ENCODE measurements around the gene MTHFSD.

The MTHFSD gene

DNA sequence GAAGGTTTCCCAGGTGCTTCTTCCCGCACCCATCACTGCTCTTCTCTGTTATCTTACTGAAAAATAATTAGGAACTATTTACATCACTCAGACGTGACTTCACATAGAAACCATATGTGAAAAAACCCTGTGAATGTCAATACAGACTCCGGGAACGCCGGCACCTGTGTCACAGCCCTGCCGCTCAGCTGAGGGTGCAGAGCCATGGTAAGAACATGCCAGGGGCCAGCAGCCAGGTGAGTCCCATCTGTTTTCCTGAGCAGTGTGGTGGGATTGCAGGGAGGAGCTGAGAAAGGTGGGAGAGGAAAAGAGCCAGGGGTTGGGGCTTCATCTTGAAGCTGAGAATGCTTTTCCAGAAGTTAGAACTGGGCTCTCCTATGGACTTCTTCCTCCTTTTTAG, 31.0 kb downstream of the MTHFSD start:
- DNase-seq: no peak

- no peak for DNase-seq
These were observed 31.8 kb downstream of the MTHFSD start for GRCh38 chr16:86523166-86523740.

DNA sequence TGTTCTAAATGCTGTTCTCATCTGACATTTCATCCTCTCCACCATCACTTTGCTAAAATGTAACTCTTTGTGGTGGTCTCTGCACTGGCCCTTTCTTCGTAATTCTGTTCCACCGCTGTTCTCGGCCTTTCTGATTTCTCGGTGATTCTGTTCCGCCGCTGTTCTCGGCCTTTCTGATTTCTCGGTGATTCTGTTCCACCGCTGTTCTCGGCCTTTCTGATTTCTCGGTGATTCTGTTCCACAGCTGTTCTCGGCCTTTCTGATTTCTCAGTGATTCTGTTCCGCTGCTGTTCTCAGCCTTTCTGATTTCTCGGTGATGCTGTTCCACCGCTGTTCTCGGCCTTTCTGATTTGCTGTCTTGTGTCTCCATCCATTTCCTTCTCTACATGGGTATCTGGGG, 32.4 kb downstream of the MTHFSD start:
- no peak for DNase-seq

DNA sequence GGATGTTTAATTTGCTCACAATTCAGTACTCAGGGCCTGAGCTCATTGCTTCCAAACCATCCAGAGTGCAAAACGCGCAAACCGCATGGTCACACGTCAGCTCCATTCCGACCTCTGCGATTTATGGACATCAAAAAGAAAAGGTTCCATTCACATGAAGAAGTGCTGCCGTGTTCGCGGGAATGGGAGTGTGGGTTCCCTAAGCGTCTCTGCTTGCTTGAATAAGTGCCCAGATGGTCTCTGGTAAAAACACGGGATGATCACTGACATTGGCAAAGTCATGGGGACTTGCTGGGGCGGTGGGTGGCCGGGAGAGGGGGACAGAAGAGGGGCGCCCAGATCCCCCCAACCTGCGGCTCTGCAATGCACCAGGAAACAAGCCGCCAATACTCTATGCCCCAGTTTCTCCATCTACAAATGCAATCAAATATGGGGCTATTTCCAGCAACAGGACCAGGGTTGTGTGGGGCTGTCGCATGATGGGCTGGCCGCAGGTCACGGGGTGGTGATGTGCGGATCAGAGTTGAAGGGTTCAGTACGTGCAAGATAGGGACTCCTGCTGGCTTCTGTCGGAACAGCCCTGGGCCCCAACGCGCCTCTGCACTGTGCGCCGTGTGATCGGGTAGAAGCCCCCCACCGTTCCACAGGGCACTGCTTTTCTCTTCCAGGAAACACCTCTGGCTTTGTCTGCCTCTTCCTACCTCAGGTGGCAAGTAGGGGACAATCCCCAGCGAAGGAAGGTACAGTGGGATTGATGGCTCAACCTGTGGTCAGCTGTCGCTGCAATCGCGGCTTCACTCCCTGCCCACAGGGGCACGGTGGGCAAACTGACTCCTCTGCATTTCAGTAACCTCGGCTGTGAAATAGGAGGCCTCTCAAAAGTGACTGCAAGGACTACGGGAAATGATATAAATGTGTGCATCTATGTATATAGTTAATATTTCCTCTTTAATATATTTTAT, 33.5 kb downstream of the MTHFSD start:
- no peak for DNase-seq

DNA sequence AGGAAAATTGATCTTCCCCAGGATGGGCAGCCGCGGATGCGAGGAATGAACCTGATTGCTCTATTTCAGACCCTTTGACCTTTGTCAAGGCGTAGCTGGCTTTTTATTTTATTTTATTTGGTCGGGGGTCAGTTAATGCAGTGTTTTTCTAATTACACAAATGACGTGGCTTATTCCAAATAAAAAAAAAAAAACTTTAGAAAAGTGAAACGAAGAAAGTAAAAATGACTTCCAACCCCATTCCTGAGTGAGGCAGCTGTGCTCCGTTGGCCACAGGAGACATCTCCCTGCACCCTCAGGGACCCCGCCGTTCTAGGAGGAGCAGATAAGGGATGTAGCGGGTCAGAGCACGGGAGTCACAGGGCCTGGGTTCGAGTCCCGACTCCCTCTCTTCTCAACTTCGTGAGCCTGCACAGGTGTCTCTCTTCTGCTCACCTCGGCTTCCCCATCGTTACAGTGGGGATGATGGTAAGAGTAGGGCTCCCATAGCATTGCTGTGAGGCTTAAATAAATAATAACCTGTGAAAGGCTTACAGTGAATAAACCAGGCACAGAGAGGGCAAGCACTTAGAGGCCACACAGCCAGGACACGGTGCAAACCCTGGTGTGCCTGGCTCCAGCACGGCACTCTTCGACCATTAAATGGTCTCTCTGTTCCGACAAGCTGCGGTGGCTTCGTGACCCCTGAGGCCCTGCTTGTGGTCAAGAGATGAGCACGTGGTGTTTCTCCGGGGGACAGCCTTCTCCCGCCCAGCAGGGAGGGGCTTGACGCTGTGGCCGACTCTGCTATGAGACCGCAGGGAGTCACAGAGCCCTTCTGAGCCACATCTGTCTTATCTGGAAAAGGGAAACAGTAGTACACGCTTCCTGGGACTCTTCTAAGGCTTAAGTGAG, 34.5 kb downstream of the MTHFSD start:
- DNase-seq: no peak

DNA sequence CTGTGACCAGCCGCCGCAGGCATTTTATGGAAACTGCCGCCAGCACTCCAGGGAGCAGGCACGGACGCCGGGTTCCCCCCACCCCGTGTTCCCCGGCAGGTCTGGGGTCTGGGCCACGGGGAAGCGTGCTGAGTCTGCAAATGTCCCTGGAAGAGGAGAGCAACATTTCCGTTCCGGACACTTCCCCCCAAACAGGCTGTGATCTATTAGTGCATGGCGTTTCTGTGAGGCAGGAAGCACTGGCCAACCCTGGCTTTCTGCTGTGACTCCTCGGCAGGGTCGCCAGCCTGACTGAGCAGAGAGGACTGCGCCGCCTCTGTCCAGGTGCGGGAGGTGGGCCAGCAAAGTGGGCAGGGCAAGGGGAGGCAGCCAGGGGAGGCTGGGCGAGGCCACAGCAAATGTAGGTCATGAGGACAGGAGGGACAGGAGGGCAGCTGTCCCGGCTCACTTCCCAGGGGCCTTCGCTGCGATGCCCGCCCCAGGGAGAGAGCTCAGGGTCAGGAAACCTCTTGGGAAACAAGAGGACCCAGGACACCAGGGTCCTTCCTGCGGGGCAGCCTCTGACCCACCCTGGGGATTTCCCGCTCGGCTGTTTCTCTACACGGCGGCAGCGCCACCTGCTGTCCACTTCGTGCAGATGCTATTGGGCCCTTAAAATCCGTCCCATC, 35.3 kb downstream of the MTHFSD start:
- DNase-seq: peak; percentile 76

DNA sequence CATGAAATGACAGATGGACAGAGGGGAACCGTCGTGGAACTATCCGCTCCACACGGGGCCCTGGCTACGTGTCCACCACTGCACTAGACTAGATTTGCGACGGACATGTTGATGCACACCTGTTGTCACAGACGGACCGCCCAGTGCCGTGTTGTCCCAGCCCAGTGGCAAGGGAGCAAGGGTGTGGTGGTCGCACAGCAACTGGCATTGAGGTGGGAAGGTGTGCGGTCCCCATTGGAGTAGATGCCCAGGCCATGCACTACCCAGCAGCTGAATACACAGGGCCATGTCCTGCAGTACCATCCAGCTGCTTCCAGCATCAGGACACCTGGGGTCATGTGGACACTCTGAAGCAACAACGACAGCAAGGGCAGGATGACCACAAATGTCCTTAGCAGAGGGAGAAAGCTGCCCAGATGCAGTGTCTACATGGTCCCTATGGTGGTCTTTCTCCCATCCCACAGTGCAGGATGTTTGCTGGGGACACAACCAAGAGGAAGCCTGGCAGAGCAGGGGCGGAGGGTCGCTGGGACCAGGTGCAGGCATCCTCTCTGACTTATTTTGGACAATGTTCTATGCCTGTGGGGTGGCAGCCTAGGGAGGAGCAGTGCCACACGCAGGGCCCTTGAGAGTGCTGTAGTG, 35.9 kb downstream of the MTHFSD start:
- no peak for DNase-seq

GRCh38 chr16:86517652-86518258, 37.3 kb downstream of the MTHFSD start:
- peak; percentile 52 for DNase-seq

GRCh38 chr16:86517033-86517432, 38.0 kb downstream of the MTHFSD start:
- no peak for DNase-seq

DNA sequence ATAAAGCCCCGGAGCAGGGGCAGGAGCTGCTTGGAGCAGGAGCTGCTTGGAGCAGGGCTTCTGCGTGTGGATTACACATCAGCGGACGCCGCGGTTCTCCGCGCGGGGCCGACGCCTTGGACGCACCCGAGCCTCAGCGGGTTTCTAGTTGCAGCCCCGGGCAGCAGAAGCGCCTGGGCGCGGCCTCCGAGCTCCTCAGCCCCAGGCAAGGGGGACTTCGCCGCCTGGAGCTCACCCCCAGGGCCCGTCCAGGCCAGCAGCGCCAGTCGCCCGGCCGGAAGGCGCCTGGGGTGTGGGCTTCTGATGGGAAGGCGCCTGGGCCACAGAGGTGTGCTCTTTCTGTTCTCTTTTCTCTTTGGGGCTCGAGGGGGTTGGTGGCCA, 38.4 kb downstream of the MTHFSD start:
- DNase-seq: no peak

DNA sequence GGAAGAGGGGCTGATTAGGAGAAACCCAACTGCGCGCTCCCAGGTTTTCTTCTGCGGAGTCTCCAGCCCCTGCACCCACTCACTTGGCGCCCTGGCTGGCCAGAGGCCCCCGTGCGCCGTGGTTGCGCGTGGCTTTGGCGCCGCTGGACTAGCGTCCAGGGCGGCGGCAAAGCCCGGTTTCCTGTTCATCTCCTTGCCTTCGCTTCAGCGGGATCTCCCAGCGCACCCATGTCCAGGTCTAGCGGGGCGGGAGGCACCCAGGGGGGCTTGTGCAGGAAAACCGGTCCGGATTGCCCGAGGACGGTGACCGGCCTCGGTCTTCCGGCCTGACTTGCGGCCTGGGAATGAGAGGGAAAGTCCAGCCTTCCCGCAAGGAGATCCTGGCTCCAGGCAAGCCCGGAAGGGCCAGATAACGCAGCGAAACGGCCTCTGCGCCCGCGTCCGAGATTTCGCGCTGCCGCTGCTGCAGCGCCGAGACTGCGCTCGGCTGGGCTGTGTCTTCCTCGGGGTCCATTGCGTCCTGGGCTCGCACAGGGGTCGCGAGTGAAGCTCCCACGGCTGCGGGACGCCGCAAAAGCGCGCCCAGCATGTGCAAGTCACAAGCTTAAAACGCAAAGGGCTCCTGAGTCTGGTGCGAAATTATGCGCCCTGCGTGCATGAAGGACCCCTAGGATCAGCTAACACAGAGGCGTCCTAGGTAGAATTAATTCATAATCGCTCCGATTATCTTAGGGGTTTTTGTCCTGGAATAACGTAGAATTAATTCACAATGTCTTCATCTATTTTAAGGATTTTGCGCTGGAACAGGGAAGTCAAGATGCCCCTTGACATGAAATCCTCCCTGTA, 39.0 kb downstream of the MTHFSD start:
- no peak for DNase-seq

DNA sequence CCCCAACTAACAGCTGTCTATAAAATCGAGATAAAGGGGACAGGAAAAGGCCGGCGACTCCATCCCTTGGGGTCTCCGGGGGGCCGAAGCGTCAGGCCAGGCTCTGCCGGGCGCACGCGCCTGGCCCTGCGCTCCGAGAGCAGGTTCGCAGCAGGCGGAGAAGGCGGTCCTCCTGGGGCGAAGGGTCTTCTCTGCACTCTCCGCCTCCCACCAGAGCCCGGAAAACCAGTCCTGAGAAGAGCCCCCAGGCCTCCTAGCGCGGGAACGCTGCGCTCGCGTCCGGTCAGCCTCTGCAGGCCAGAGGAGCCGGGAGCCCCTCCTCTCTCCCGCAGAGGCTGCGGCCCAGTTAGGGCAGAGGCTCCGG, 39.6 kb downstream of the MTHFSD start:
- no peak for DNase-seq

GRCh38 chr16:86514481-86515376, 40.3 kb downstream of the MTHFSD start:
- no peak for DNase-seq

- DNase-seq: no peak
These were observed 41.4 kb downstream of the MTHFSD start for GRCh38 chr16:86513471-86514277.

DNA sequence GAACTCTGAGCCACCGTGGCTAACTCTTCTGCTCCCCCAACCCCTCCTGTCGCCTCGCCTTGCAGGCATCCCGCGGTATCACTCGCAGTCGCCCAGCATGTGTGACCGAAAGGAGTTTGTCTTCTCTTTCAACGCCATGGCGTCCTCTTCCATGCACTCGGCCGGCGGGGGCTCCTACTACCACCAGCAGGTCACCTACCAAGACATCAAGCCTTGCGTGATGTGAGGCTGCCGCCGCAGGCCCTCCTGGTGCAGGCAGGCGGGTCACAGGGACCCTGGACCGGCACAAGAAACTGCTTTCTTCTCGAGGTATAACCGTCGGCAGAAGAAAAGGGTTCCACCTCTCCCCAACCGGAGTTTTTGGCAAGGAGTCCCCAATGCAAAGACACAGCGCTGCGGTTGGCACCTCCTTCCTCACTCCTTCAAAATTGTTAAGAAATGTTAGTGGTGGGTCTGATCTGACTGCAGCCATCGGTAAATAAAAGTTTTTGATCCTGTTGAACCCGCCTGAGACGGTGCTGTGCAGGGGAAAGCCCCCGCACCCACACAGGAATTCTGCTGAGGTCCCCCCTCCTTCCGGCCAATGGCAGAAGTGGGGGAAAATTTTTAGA, 42.1 kb downstream of the MTHFSD start:
- no peak for DNase-seq

DNA sequence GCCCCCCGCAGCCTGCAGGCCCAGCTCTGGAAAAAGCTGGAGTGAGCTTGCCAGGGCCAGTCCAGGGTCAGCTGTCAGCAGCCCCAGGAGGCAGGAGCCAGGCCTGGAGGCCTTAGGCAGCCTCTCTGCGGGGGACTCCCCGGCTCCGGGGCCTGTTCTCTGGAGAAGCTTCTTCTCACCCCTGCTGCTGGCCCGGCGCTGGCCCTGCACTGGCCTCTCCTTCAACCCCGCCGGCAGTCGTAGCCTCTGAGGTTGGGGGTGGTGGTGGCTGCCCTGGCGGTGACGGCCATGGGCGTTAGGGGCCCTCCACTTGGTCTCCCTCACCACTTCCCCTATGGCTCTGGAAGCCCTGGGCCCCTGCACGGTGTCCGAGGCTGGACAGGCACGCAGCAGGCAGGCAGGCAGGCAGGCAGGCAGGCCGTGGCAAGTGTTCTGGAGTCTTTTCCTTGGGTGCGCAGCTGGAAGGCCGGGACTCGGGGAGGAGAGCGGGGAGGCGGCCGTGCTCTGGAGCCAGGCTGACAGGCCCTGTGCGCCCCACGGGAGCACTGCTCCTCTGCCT, 42.7 kb downstream of the MTHFSD start:
- DNase-seq: no peak

DNA sequence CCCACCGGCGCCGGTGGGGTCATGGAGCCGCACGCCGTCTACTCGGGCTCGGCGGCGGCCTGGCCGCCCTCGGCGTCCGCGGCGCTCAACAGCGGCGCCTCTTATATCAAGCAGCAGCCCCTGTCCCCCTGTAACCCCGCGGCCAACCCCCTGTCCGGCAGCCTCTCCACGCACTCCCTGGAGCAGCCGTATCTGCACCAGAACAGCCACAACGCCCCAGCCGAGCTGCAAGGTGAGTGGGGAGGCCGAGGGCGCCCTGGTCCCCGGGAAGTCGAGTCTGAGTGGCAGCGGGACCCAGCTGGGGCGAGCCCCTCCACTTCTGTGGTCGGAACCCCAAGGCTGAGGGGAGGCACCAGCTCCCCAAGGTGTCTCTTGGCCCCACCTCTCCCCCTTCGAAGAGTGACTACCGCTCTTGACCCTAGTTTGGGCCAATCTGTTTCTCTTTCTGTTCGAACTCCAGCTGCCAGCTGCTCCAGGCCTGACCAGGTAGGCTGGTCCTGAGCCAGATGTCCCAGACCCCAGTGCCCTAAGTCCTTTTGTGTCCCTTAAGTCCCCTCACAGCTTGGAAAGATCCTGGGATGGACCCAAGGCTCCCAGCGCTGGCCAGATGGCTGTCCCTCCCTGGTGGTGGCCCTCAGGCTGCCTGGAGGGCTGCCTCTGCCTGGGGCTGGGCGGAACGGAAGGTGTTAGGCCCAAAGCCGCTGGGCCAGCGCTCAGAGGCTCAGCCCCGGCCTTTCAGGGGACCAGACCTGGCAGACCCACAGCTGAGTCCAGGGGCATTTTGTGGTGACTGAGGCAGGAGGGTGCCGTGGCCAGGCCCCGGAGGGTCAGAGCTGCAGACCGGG, 43.5 kb downstream of the MTHFSD start:
- no peak for DNase-seq
